Measurements from ENCODE around the gene NCCRP1. TPM values are rescaled to one million over a fixed set of nuclear protein-coding genes. Genes with fewer than 3 reads are reported as not detected.
A peak's percentile ranks its signal among the peaks of the same experiment; 100 is the strongest.

Gene NCCRP1
- total RNA-seq, 1 donor from 2014 or later = 1.9 TPM

DNA sequence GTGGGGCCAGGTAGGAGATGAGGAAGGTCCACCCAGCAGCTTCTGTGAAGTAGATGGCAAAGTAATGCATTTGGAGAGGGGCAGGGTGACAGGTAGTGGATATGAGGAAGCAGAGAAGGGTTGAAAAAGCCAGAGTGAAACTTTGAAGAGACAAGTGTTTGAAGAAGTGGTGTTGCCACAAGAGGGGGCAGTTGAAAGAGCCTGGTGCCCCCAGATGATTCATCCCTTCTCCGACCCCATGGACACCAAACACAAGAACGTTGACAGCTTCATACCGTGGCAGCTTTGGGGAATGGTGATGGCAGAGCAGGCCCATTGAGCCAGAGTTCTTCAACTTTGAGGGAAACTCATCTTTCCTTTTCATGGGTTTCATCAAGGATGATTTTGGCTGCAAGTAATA is 28.1 kb downstream of the NCCRP1 start:
- H3K36me3 ChIP-seq = no peaks in the 10 kb centered on the region
- no peak overlapping the region for H3K27ac ChIP-seq
- peaks cover 70% of the 10 kb centered on the region for H3K27me3 ChIP-seq
- Mint-ChIP-seq H3K27me3 (ENCODE audit: insufficient read depth, low read depth) (peaks cover 20% of the 10 kb centered on the region), H3K4me3 (peak overlapping the region; percentile 15), H3K36me3 (no peaks in the 10 kb centered on the region), H3K4me1 (no peaks in the 10 kb centered on the region), H3K9me3 (no peaks in the 10 kb centered on the region), H3K27ac (no peak overlapping the region)
- no peak overlapping the region for H3K4me3 ChIP-seq
- no peaks in the 10 kb centered on the region for H3K9me3 ChIP-seq (ENCODE audit: low read depth)
- H4K20me1 ChIP-seq (ENCODE audit: low read depth) = no peaks in the 10 kb centered on the region
- H3K4me2 ChIP-seq = no peak overlapping the region
- H3K9ac ChIP-seq = no peak overlapping the region
- no peaks in the 10 kb centered on the region for H3K4me1 ChIP-seq
- no peaks in the 10 kb centered on the region for H3K79me2 ChIP-seq (ENCODE audit: low read depth)
- peak; percentile 44 for DNase-seq (ENCODE audit: low spot score)
- H3F3A ChIP-seq (ENCODE audit: low read depth) = no peaks in the 10 kb centered on the region
- no peak overlapping the region for H2AFZ ChIP-seq (replicated peaks)
- no peak for TF ChIP-seq EZH2phosphoT487 (IDR thresholded peaks at IDR 0.05)
- TF ChIP-seq, protein P1, sequence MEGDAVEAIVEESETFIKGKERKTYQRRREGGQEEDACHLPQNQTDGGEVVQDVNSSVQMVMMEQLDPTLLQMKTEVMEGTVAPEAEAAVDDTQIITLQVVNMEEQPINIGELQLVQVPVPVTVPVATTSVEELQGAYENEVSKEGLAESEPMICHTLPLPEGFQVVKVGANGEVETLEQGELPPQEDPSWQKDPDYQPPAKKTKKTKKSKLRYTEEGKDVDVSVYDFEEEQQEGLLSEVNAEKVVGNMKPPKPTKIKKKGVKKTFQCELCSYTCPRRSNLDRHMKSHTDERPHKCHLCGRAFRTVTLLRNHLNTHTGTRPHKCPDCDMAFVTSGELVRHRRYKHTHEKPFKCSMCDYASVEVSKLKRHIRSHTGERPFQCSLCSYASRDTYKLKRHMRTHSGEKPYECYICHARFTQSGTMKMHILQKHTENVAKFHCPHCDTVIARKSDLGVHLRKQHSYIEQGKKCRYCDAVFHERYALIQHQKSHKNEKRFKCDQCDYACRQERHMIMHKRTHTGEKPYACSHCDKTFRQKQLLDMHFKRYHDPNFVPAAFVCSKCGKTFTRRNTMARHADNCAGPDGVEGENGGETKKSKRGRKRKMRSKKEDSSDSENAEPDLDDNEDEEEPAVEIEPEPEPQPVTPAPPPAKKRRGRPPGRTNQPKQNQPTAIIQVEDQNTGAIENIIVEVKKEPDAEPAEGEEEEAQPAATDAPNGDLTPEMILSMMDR (IDR thresholded peaks at IDR 0.05) = peak; percentile 28
- no peak for TF ChIP-seq EZH2 (IDR thresholded peaks at IDR 0.05)

DNA sequence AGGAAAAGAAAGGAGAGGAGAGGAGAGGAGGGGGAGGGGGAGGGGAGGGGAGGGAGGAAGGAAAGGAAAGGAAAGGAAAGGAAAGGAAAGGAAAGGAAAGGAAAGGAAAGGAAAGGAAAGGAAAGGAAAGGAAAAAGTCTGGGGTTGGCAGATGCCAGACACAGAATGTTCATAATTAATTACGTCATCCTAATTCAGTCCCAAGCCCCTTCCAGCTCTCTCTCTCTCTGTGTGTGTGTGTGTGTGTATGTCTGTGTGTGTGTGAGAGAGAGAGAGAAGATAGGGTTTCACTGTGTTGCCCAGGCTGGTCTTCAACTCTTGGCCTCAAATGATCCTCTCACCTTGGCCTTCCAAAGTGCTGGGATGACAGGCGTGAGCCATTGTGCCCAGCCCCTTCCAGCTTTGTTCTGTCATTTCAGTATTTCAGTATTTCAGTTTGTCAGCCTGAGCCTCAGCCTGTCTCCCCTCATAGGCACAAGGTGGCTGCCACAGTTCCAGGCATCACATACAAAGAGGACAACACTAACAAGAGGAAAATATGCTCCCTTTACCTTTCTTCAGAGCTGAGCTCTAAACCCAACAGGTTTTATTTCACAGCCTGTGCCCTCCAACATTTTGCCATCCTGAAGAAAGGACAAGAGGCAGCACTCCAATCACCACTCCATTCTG is 33.5 kb downstream of the NCCRP1 start:
- Histone ChIP-seq H3K4me3 (no peak overlapping the region), H3K9me3 (ENCODE audit: low read depth) (no peaks in the 10 kb centered on the region), H3K36me3 (no peaks in the 10 kb centered on the region), H3K4me1 (no peaks in the 10 kb centered on the region), H4K20me1 (ENCODE audit: low read depth) (no peaks in the 10 kb centered on the region), H3K27me3 (peaks cover 78% of the 10 kb centered on the region), H3K4me2 (no peak overlapping the region), H3K9ac (no peak overlapping the region), H2AFZ (replicated peaks) (no peak overlapping the region), H3K79me2 (ENCODE audit: low read depth) (no peaks in the 10 kb centered on the region), H3K27ac (no peak overlapping the region), H3F3A (ENCODE audit: low read depth) (no peaks in the 10 kb centered on the region)
- Mint-ChIP-seq H3K4me1 (no peaks in the 10 kb centered on the region), H3K27me3 (ENCODE audit: insufficient read depth, low read depth) (peaks cover 12% of the 10 kb centered on the region), H3K36me3 (no peaks in the 10 kb centered on the region), H3K9me3 (no peaks in the 10 kb centered on the region), H3K27ac (no peak overlapping the region), H3K4me3 (no peak overlapping the region)
- TF ChIP-seq, protein P1 (IDR thresholded peaks at IDR 0.05) = no peak
- TF ChIP-seq EZH2 (IDR thresholded peaks at IDR 0.05) = no peak
- TF ChIP-seq EZH2phosphoT487 (IDR thresholded peaks at IDR 0.05) = no peak
- DNase-seq (ENCODE audit: low spot score) = no peak

DNA sequence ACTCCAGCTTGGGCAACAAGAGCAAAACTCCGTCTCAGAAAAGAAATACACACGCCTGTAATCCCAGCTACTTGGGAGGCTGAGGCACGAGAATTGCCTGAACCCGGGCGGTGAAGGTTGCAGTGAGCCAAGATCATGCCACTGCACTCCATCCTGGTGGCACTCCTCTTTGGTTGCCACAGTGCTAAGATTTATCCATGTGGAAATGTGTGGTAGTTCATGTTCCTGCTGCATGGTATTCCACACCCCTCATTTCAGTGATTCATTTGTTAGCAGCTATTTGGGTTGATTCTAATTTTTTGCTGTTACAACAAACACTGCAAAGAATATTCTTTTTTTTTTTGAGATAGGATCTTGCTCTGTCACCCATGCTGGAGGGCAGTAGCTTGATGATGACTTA is 35.9 kb downstream of the NCCRP1 start:
- no peak for TF ChIP-seq EZH2 (IDR thresholded peaks at IDR 0.05)
- TF ChIP-seq, protein P1 (IDR thresholded peaks at IDR 0.05) = no peak
- no peak for TF ChIP-seq EZH2phosphoT487 (IDR thresholded peaks at IDR 0.05)
- Mint-ChIP-seq H3K4me3 (no peak overlapping the region), H3K27ac (no peak overlapping the region)

More for the DNA sequence above, 35.9 kb downstream of the NCCRP1 start:
- no peak overlapping the region for H3K4me3 ChIP-seq
- no peaks in the 10 kb centered on the region for H3K79me2 ChIP-seq (ENCODE audit: low read depth)
- no peaks in the 10 kb centered on the region for H3K36me3 ChIP-seq
- no peaks in the 10 kb centered on the region for H4K20me1 ChIP-seq (ENCODE audit: low read depth)
- no peaks in the 10 kb centered on the region for H3K4me1 ChIP-seq
- no peak overlapping the region for H3K9ac ChIP-seq
- no peak overlapping the region for H3K27ac ChIP-seq
- peaks cover 58% of the 10 kb centered on the region for H3K27me3 ChIP-seq
- no peaks in the 10 kb centered on the region for H3K9me3 ChIP-seq (ENCODE audit: low read depth)
- no peak overlapping the region for H2AFZ ChIP-seq (replicated peaks)
- peaks cover 14% of the 10 kb centered on the region for H3K27me3 Mint-ChIP-seq (ENCODE audit: insufficient read depth, low read depth)
- H3K36me3 Mint-ChIP-seq = no peaks in the 10 kb centered on the region
- H3F3A ChIP-seq (ENCODE audit: low read depth) = no peaks in the 10 kb centered on the region
- no peak for DNase-seq (ENCODE audit: low spot score)
- H3K4me2 ChIP-seq = no peak overlapping the region
- H3K4me1 Mint-ChIP-seq = no peaks in the 10 kb centered on the region
- H3K9me3 Mint-ChIP-seq = no peaks in the 10 kb centered on the region
